ENCODE measurements around the gene METTL25.
A peak's percentile ranks its signal among the peaks of the same experiment; 100 is the strongest.
"Not testable (repeated sequence)": the region's sequence is repeated elsewhere in the genome, so short reads cannot be mapped to it uniquely, and the experiment has no call there.

METTL25 gene, protein sequence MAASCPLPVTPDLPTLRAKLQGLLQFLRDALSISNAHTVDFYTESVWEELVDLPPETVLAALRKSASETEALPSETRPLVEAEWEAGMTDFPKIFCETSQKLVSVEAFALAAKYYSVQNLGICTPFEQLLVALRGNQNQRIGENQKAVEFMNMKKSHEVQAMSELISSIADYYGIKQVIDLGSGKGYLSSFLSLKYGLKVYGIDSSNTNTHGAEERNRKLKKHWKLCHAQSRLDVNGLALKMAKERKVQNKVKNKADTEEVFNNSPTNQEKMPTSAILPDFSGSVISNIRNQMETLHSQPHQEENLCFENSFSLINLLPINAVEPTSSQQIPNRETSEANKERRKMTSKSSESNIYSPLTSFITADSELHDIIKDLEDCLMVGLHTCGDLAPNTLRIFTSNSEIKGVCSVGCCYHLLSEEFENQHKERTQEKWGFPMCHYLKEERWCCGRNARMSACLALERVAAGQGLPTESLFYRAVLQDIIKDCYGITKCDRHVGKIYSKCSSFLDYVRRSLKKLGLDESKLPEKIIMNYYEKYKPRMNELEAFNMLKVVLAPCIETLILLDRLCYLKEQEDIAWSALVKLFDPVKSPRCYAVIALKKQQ

DNA sequence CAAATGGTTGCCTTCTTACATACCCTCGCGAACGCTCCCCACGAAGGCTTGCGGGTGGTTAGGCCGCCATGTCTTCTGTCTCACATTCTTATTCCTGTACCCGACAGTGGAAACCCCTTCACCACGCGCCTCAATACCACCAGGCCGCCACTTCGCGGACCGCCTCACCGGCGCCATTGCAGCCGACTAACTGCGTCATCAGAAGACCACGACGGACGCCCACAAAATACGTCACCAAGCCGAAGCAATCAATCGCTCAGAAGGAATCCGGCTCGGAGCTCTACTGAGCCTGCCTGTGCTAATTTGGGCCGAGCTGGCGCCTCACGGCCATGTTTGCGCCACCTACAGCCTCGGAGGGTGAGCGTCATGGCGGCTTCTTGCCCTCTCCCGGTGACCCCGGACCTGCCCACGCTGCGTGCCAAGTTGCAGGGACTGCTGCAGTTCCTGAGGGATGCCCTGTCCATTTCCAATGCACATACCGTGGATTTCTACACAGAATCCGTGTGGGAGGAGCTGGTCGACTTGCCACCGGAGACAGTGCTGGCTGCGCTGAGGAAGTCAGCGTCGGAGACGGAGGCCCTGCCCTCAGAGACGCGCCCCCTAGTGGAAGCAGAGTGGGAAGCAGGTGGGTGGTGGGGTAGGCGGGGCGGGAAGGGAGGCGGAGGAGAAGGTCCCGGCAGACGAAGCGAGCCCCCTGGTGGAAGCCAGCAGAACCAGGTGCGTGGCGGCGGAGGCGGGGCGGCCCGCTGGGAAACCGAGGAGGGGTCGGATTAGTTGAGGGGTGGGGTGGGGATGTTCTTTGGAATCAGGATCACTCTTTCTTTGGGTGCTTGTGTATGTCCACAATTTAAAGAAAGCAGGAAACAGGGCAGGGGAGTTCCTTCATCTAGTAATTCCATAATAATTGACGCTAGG, at the start of gene METTL25, which contains the start of gene CCDC59:
METTL25 (plus strand) TSS at position 330 of the 915 bp plus-strand sequence; CDS start at position 367, 37 bp downstream.
CCDC59 (minus strand) TSS at position 188 of the 915 bp plus-strand sequence; CDS start at position 177, 11 bp downstream.
- DNase-seq, result peak; percentile 94

DNA sequence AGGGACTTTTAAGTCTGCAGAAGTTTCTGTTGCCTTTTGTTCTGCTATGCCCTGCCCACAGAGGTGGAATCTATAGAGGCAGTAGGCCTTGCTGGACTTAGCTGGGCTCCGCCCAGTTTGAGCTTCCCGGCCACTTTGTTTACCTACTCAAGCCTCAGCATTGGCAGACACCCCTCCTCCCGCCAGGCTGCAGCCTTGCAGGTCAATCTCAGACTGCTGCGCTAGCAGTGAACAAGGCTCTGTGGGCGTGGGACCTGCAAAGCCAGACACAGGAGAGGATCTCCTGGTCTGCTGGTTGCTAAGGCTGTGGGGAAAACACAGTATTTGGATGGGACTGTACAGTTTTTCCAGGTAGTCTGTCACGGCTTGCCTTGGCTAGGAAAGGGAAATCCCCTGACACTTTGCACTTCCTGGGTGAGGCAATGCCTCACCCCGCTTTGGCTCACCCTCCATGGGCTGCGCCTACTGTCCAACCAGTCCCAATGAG, 43.9 kb upstream of the METTL25 start:
- no peak for DNase-seq

DNA sequence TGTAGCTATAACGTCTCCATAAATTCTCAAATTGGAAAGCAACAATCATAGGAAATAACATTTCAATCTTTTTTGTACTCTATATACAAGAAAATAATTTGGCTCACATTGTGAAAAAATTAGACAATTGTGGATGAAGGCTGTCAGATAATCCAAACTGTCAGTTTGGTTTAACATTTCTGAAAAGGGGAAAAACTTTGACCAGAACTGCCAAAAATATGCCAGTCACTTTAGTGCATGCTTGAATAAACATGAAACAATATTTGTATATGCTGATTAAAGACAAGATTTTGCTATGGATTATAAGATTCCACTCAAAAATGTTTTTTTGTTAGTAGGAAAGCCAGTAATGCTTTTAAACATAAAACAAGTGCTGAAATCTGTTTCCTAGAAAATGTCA, 39.1 kb upstream of the METTL25 start:
- no peak for DNase-seq

DNA sequence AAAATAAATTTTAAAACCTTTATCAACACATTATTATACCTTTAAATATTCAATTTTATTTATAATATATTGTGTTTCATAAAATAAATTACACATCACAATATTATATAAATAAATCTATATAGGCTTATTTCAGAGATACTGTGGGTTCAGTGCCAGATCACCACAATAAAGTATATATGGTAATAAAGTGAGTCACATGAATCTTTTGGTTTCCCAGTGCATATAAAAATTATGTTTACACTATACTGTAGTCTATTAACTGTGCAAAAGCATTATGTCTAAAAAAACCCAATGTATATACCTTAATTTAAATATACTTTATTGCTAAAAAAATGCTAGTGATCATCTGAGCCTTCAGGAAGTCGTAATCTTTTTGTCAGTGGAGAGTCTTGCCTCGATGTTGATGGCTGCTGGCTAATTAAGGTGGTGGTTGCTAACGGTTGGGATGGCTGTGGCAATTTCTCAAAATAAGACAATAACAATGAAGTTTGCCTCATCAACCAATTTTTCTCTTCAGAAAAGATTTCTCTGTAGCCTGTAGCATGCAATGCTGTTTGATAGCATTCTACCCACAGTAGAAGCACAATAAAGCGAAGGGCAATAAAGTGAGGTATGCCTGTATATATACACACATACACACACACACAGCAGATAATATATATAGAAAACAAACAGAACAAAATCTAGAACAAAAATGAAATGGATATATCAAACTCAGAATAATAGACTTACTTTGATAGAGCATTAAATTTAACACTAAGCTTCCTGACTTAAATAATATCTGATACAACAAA, 32.6 kb upstream of the METTL25 start:
- no peak for DNase-seq

DNA sequence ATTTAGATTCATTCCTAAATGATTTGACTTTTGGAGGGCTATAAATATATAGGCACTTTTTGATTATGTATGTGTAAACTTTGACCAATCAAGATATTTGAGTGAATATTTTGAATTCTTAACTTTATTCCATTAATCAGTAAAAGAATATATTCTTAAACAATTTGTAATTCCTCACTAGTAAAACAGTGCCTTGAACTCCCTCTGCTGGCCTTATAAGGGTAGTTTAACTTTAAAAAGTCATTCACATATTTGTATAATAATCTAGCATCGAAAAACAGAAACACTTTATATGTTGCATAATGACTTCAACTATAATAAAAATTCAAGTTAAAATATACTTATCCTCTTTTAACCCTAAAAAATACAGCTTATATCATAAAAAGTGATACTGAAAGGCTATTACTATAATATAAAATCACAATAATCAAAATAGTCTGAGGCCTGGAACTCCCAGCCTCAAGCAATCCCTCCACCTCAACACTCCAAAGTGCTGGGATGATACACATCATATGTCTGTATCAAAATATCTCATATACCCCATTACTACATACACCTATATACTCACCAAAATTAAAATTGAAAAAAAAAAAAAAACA, 31.3 kb upstream of the METTL25 start:
- DNase-seq, result peak; percentile 53

DNA sequence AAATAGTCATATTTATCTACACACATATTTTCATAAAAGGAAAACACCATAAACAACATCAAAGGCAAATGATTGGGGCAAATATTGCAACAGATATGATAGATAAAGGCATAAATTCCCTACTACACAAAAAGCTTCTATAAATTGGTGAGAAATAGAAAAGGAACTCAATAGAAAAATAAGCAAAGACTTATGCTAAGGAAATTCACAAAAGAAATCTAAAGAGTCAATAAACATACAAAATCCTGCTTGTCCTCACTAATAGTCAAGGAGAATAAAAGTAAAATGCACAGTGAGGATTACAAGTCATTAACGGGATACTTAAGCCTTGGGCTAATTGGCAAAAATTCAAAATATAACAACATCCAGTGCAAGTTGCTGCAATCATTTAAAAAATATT, 30.5 kb upstream of the METTL25 start:
- DNase-seq, result no peak

DNA sequence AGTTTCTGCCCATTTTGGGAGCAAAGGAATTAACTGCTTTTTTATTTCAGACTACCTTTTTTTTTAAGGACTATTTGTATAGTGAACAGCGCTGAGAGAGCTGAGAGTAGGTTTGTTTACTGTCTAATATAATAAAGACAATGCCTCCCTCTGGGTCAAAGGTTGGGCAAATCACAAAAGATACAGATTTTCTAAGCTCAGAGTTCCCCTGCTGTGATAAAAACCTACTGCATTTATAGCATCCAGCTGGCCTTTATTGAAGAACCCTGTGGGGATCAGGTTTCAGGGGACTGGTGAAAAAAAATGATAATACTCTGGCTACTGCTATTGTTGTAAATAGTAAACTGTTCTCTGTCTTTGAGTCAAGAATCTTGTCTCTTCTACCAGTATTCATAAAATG, 28.8 kb upstream of the METTL25 start:
- DNase-seq, result no peak

DNA sequence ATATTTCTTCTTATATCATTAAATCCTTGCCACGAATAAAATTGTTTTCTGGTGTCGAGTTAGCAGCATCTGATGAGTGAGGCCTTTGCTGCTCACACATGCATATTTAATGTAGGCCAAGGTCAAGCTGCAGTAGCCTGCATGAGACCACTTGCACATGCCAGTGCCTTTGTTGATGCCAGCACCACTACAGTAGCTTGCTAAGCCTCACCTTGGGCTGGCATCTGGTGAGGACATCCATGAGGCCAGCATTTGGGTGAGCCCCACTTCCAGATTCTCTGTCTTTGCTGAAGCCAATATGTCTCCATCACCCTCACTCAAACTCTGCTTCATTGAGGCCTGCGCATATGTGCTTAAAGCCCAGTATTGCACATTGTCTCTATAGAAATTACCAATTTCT, 8.2 kb upstream of the METTL25 start:
- no peak for DNase-seq

DNA sequence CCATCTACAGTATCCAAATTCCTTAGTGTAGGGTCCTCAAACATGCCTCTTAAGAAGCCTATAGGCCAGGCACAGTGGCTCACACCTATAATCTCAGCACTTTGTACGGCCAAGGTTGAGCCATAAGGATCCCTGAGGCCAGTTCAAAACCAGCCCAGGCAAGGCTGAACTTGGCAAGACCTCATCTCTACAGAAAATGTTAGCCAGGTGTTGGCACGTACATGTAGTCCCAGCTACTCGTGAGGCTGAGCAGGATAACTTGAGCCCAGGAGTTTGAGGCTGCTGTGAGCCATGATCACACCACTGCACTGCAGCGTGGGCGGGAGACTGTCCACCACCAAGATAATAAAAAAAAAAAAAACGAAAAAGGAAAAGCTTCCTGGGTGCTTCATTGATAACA, 6.9 kb upstream of the METTL25 start:
- DNase-seq, result no peak

DNA sequence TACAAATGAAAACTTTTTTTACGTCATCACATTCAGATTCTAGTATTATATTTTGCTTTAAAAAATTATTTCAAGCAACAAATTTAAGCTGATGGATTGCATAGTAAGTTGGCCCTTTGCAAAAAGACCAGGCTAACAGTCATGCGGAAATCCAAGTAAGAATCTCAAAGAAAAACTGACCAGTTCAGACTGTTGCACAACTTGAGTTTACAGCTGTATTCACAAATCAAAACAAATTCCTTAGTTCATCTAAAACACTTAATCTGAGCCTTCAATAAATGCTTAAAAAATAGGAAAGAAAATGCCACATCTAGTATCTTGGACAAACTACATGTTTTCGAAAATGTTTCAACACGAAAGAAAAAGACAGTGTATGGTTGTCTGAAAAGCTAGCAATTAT, 989 bp upstream of the METTL25 start:
- no peak for DNase-seq

DNA sequence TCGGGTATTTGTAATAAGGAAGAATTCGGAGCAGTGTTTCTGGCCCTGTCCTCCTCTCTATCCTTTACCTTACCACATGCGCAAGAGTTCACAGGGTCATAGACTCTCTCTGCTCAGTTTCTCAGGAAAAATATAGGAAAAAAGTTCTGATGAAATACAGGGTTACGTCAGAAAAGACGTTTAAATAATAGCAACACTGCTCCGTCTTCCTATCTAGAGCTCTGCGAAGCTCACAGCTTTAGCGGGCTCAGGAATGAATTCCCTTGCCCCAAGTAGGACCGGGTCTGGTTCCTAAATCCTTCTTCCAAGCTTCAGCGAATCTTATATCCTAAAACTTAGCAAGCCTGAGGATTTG, 507 bp upstream of the METTL25 start:
- DNase-seq, result peak; percentile 34

DNA sequence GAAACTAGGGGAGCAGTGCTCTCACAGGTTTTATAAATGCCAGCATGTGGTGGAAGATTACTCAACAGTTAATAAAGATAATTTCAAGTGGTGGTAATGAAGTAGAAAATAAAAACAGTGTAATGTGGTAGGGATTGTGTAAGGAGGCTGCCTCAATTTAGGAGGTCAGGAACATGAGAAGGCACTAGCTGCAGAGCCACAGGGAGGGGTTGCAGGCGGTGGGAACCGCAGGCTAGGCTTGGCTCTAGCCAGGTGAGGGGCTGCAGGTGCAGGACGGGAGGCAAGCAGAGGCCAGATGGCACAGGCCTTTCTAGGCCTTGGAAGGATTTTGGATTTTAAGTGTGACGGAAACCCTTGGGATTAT, 768 bp downstream of the METTL25 start:
- DNase-seq, result no peak

DNA sequence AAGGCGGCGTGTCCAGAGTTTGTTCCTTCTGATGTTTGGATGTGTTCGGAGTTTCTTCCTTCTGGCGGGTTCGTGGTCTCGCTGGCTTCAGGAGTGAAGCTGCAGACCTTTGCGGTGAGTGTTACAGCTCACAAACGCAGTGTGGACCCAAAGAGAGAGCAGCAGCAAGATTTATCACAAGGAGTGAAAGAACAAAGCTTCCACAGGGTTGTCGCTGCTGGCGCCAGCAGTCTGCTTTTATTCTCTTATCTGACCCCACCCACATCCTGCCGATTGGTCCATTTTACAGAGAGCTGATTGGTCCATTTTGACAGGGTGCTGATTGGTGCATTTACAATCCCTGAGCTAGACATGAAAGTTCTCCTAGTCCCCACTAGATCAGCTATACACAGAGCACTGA, 2.5 kb downstream of the METTL25 start:
- not testable (repeated sequence) for DNase-seq

DNA sequence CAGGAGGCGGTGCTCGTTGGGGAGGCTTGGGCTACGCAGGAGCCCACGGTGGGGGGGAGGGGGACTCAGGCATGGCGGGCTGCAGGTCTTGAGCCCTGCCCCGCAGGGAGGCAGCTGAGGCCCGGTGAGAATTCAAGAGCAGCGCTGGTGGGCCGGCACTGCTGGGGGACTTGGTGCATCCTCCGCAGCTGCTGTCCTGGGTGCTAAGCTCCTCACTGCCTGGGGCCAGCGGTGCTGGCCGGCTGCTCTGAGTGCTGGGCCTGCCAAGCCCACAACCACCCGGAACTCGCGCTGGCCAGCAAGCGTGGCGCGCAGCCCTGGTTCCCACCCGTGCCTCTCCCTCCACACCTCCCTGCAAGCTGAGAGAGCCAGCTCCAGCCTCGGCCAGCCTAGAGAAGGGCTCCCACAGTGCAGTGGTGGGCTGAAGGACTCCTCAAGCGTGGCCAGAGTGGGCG, 3.2 kb downstream of the METTL25 start:
- no peak for DNase-seq

DNA sequence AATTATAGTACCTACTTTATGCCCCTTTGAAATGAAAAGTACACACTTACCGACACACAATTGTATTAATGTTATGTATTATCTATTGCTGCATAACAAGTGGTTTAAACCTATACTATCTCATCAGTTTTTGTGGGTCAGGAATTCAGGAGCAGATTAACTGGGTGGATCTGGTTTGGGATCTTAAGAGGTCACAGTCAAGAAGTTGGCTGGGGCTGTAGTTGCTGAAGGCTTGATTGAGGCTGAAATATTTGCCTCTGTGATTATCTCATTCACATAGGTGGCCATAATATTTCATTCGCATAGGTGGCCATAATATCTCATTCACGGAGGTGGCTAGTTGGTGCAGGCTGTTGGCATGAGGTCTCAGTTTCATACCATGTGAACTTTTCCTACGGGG, 5.7 kb downstream of the METTL25 start:
- DNase-seq, result no peak

DNA sequence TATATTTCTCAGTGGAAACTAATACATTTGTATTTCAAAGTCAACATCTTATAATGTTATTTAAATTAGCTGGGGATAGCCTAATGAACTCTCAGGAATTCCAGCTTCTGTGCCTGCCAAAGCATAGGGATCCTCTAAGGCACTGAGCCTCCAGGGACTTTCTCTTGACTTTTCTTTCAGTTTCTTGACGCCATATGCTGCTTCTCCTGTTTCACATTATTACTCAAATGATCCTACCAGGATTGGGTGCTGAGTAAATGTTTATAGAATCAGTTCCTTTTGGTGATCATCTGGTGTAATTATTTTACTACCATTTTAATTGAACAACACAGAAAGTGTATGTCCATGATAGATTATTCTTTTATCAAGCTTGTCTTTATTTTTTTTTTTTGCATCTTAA, 7.9 kb downstream of the METTL25 start:
- DNase-seq, result no peak

DNA sequence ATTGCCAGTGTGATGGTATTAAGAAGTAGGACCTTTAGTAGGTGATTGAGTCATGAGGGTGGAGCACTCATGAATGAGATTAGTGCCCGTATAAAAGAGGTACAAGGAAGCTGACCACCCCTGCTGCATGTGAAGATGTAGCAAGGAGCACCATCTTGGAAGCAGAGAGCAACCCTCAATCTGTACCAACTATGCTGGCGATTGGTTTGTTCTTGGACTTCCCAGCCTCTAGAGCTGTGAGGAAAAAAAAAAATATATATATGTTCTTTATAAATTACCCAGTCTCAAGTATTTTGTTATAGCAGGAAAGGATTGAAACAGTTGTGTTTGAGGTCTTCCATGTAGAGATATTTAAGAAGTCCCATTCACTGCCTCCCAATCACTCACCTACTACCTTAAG, 16.9 kb downstream of the METTL25 start:
- DNase-seq, result no peak

DNA sequence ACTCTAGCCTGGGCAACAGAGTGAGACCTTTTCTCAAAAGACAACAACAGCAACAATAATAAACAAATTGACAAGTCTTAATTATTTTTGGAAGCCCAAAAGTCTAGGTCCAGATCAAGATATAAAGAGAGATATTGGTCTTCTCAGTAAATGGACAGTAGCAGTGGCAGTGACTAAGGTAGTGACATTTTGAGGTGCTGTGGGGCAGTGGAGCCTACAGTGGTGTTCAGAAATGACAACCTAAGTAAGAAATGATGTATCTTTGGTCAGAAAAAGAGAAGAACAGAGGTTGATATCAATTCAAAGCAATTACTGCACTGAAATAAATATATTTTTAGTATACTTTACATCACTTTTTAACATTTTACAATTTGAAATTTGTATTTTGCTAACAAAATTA, 20.7 kb downstream of the METTL25 start:
- no peak for DNase-seq

DNA sequence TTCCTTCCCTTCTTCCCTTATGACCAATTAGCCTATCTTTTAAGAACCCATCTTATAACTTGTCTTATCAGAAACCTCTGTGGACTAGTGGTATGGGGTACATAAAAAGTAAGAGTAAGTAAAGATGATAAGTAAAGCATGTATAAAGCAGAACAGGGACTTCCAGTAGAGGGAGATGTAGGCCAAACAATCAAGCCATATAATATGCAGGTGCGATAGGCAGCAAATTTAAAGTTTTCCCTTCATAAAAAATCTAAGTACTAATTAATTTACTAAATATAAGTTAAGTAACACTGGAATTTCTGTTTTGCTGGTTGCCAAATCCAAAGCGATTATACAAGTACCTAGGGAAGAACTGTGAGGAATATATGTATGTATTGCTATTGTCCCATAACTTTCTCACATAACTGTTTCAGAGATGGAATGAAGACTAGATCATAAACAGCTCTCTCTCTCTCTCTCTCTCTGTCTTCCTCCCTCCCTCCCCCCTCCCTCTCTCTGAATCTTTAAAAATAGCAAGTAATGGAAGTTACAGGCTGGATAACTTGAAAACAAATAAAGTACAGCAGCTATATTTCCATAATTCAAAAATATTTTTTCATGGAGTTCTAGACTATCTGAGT, 25.7 kb downstream of the METTL25 start:
- peak; percentile 42 for DNase-seq

DNA sequence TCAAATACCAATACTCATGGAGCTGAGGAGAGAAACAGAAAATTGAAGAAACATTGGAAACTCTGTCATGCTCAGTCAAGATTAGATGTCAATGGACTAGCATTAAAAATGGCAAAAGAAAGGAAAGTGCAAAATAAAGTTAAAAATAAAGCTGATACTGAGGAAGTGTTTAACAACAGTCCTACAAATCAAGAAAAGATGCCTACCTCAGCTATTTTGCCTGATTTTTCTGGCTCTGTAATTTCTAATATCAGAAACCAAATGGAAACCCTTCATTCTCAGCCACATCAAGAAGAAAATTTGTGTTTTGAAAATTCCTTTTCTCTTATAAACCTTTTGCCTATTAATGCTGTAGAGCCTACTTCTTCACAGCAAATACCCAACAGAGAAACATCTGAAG, 40.5 kb downstream of the METTL25 start:
- no peak for DNase-seq

DNA sequence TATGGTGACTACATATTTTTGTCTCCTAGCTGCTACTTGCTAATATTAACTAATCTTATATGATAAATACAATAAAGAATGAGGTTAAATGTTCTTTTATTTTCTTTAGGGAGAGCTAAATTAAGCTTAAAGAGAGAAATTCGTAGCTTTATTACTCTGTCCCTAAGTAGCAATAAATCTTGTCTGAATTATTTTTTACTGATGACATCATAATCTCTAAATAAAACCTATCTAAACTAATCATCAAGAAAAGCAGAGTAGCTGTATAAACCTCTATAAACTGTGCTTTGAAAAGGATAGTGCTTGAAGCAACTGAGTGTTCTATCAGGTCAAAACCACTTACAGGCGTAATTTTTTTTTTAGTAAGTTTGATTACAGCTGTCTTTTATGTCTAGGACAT, 42.5 kb downstream of the METTL25 start:
- no peak for DNase-seq

DNA sequence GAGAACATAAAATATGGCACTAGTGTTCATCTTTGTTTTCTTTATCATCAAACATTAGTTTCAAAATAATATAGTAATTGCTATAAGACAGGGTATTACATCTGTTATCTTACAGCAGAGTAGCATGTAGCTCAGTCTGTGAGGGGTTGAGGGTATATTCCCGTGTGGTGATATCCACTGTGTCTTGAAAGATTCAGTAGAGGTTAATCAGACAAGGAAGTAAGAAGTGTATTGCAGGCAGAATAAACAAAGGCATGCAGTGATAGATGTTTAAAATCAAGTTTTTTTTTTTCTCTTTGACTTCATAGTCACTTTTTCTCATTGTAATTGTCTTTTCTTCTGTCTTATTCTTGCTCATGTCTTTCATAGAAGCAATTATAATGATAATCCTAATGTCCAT, 48.3 kb downstream of the METTL25 start:
- DNase-seq, result no peak
